Adrenal gland (tissue), 12 donors: ENCODE measurements around the gene PPP1R9A. TPM values are rescaled to one million over a fixed set of nuclear protein-coding genes. Genes with fewer than 3 reads are reported as not detected.

Experiments
- DNase-seq, 7 donors: peaks; one replicate each; pipeline ENCODE4 v3.0.0-alpha.2; 2019 to 2020
- H3K27ac ChIP-seq, 5 donors: fragments of 200-600 bp; sonication (generic) in 4 of 5; 1 replicate in 3 of 5; 2 replicates in 2 of 5; pipeline versions ENCODE4 v1.5.1 to v1.8.0; 2016 to 2020; ENCODE audit warnings: mild to moderate bottlenecking in 1 of 5
- H3K27me3 ChIP-seq: fragments of 200-600 bp; 2 replicates; pipeline ENCODE4 v1.8.0; 2021
- H3K36me3 ChIP-seq, 2 donors: fragments of 200-600 bp; replicated peaks in 1 of 2; 1 replicate in 1 of 2; 2 replicates in 1 of 2; pipeline versions ENCODE4 v1.5.1 to v1.8.0; 2018 to 2022
- H3K4me1 ChIP-seq, 2 donors: fragments of 200-600 bp; replicated peaks in 1 of 2; 1 replicate in 1 of 2; 2 replicates in 1 of 2; pipeline versions ENCODE4 v1.5.1 to v1.8.0; 2018 to 2021
- H3K4me3 ChIP-seq, 4 donors: fragments of 200-600 bp; sonication (generic) in 3 of 4; one replicate each; pipeline ENCODE4 v1.5.1; 2016 to 2018
- H3K9me3 ChIP-seq, 3 donors: fragments of 200-600 bp; sonication (generic) in 1 of 3; replicated peaks in 1 of 3; 1 replicate in 2 of 3; 2 replicates in 1 of 3; pipeline versions ENCODE4 v1.5.1 to v1.8.0; 2016 to 2021
- CTCF ChIP-seq, 6 experiments: fragments of 450-650 bp in 4 of 6; fragments of 200-600 bp in 2 of 6; sonication (generic) in 1 of 6; IDR thresholded peaks; 1 replicate in 5 of 6; 2 replicates in 1 of 6; pipeline versions ENCODE4 v1.5.1 to v1.8.0; 2016 to 2021; ENCODE audit warnings: antibody characterized with exemption in 6 of 6, mild to moderate bottlenecking in 2 of 6, moderate library complexity in 1 of 6
- POLR2A ChIP-seq, 2 donors: fragments of 450-650 bp; IDR thresholded peaks; one replicate each; pipeline ENCODE4 v1.6.1; 2017; ENCODE audit warnings: antibody characterized with exemption in 2 of 2, mild to moderate bottlenecking in 2 of 2, moderate library complexity in 1 of 2
- WGBS, 4 donors: extraction: QIAGEN DNeasy Blood & Tissue Kit in 2 of 4; methylation state at CpG; one replicate each; pipeline versions ENCODE4 v1.1.5 to v1.1.7; 2013 to 2017; 5-methylcytosine and 5-hydroxymethylcytosine counted together
- intact Hi-C, 2 donors: fragments of 100-400 bp; cut with DNase I; formaldehyde crosslinking; loops; one replicate each; pipeline versions ENCODE4 v1.14.1 to v1.15.0; 2022 to 2023
- polyA plus RNA-seq, 3 donors: library from polyadenylated mRNA; stranded (reverse); fragments of 200-250 nt in 2 of 3; fragments of 350-450 nt in 1 of 3; fragmentation: Illumina TruSeq in 1 of 3; extraction: RNeasy Lipid Tissue Mini Kit (QIAGEN cat#74804) in 1 of 3; gene quantifications; one replicate each; pipeline ENCODE4 v1.2.3, GENCODE V29; 2013 to 2014
- total RNA-seq, 9 donors: library from RNA; depleted of rRNA in 4 of 9; stranded (reverse); fragments of >200 nt in 4 of 9; fragments of 120-200 nt in 1 of 9; fragmentation: NEBNext Ultra II Directional in 1 of 9; extraction: Animal tissue kit (Norgen Biotek cat#: 25700) in 1 of 9; gene quantifications; one replicate each; pipeline versions ENCODE4 v1.1.0 to v1.2.4, GENCODE V29; 2013 to 2023
- donor health status: healthy with polysubstance abuse.
- donor health status: Bipolar disorder and iron deficiency.
- donor health status: DM: yes; HTN: yes; CAD: no.
- donor health status: DM: no; HTN: no; CAD: no.
- donor health status: DM: no; HTN: no; CAD: no.
- donor health status: DM: yes; HTN: yes; CAD: no.

Gene PPP1R9A
- total and polyA plus RNA-seq, 12 donors: 7.2 to 86.0 (median 40.6) TPM

DNA sequence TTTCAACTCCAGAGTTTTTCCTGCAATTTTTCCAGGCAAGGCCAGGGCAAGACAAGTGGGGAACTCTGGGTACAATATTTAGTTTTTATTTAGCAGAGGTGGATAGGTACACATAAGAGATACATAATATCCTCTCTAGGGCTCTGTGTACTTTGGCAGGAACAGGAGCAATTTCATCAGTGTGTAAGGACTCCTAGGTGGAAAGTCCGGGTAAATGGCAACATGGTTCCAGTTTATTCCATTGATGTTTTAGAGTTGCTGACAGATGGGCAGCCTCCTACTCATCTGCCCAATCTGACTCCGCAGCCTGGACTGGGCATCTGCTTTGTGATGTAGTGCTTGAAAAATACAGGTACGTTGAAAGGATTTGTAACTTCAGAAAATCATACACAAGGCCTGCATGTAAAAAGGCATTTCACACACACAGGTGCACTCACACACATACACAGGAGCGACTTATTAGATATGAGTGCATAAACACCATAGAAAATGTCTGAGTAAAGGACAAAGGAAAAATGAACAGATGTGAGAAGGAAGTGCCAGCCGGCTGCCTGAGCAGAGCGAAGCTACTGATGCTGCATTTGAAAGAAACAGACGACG is 411.2 kb downstream of the PPP1R9A start:
- intact Hi-C loops: no loop called here
- H3K9me3 ChIP-seq: no peaks in the 10 kb centered on the region
- no peak overlapping the region for H3K4me3 ChIP-seq
- TF ChIP-seq CTCF (IDR thresholded peaks at IDR 0.05): no peak
- no peak for TF ChIP-seq POLR2A (IDR thresholded peaks at IDR 0.05)
- H3K27me3 ChIP-seq: no peaks in the 10 kb centered on the region
- no peak for DNase-seq
- no peaks in the 10 kb centered on the region for H3K36me3 ChIP-seq
- H3K27ac ChIP-seq: no peak overlapping the region
- no peaks in the 10 kb centered on the region for H3K4me1 ChIP-seq
- whole genome bisulfite sequencing, 4 donors: 88 to 93% (median 92%) methylated on average over 8 of the region's 8 CpGs

- TF ChIP-seq POLR2A (IDR thresholded peaks at IDR 0.05): no peak
- no peak for TF ChIP-seq CTCF (IDR thresholded peaks at IDR 0.05)
- H3K27ac ChIP-seq: no peak overlapping the region
- no peak for DNase-seq
- WGBS, 4 donors: 93 to 100% (median 97%) methylated on average over 1 of the region's 1 CpG
- no peak overlapping the region for H3K4me3 ChIP-seq
- no peaks in the 10 kb centered on the region for H3K4me1 ChIP-seq
- intact Hi-C loops: no loop called here
- no peaks in the 10 kb centered on the region for H3K36me3 ChIP-seq
- no peaks in the 10 kb centered on the region for H3K27me3 ChIP-seq
- no peaks in the 10 kb centered on the region for H3K9me3 ChIP-seq
Observed at GRCh38 chr7:95319570-95319969, 412.2 kb downstream of the PPP1R9A start.

- no peaks in the 10 kb centered on the region for H3K9me3 ChIP-seq
- no peaks in the 10 kb centered on the region for H3K36me3 ChIP-seq
- no peaks in the 10 kb centered on the region for H3K4me1 ChIP-seq
- H3K27me3 ChIP-seq: no peaks in the 10 kb centered on the region
- DNase-seq: no peak
- intact Hi-C loops: no loop called here
- H3K27ac ChIP-seq: no peak overlapping the region
- H3K4me3 ChIP-seq: no peak overlapping the region
- TF ChIP-seq POLR2A (IDR thresholded peaks at IDR 0.05) (no peak), CTCF (IDR thresholded peaks at IDR 0.05) (no peak)
- 77 to 94% (median 86%) methylated on average over 1 of the region's 1 CpG for WGBS, 4 donors
Observed at GRCh38 chr7:95320651-95321050, 413.3 kb downstream of the PPP1R9A start.

DNA sequence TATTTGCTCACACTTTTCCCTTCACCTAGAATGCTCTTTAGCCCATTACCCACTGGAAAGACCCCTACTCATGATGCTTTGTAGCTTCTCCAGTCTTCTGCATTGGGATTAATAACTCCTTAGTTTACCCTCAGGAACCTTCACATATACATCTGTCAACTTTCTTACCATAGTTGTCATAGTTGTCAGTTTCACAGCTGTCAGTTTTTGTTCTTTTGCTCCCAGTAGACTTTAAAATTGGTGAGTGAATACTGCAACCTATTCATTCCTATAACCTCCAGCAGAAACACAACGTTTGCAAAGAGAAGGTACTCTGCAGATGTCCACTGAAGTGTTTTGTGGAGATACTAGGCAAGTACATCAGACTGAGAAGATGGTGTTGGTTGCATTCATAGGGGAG is 414.3 kb downstream of the PPP1R9A start:
- no peak for TF ChIP-seq CTCF (IDR thresholded peaks at IDR 0.05)
- no peak for TF ChIP-seq POLR2A (IDR thresholded peaks at IDR 0.05)
- no peak overlapping the region for H3K27ac ChIP-seq
- 67 to 83% (median 71%) methylated on average over 1 of the region's 1 CpG for WGBS, 4 donors
- no peak for DNase-seq
- intact Hi-C loops: no loop called here
- H3K4me3 ChIP-seq: no peak overlapping the region
- no peaks in the 10 kb centered on the region for H3K36me3 ChIP-seq
- H3K4me1 ChIP-seq: no peaks in the 10 kb centered on the region
- H3K27me3 ChIP-seq: no peaks in the 10 kb centered on the region
- H3K9me3 ChIP-seq: no peaks in the 10 kb centered on the region
